Measurements from ENCODE around the gene ZC3H7B.

The ZC3H7B gene

DNA sequence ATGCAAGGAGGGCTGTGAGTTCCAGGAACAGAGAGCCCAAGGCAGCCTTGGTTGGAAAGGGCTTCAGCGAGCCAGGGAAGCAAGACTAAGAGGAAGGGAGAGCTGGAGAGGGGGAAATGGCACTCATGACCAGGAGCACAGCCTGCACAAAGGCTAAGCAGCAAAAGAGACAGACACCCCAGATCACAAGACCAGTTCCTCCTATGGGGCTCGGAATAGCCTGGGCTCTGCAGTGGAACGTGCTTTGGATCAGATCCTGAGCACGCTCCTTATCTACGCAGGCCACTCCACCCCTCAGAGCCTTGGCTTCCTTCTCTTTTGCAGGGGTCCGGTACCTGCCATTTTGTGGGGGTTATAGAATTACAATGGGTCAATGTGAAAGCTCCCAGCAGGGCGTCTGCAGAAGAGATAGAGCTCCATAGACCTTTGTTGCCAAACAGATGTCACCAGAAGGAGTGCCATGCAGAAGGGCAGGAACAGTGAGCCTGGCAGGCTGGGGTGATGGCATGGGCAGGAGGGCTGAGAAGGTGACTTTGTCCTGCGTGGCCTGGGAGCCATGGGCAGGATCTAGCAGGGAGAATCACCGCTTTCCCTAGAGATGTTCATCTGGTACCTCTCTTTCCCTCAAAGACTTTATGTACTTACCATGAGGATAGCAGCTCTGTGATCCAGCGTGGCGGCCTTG lies 33.8 kb downstream of the ZC3H7B start:
- no peak for DNase-seq (ENCODE audit: low spot score)
- TF ChIP-seq CTCF (IDR thresholded peaks at IDR 0.05; ENCODE audit: extremely low read depth, insufficient read depth, missing control alignments) = no peak
- in situ Hi-C loops (cut with MboI; ENCODE audit: low pct_unique_long_range_greater_than_20kb, low sequenced_read_pairs, unreplicated experiment) = no loop called here

- no peak for DNase-seq (ENCODE audit: low spot score)
- no peak for TF ChIP-seq CTCF (IDR thresholded peaks at IDR 0.05; ENCODE audit: extremely low read depth, insufficient read depth, missing control alignments)
- in situ Hi-C loops (cut with MboI; ENCODE audit: low pct_unique_long_range_greater_than_20kb, low sequenced_read_pairs, unreplicated experiment) = no loop called here
Measured at GRCh38 chr22:41338614-41339212, 37.4 kb downstream of the ZC3H7B start.

GRCh38 chr22:41339823-41340222 lies 38.5 kb downstream of the ZC3H7B start:
- DNase-seq (ENCODE audit: low spot score) = no peak
- in situ Hi-C loops (cut with MboI; ENCODE audit: low pct_unique_long_range_greater_than_20kb, low sequenced_read_pairs, unreplicated experiment) = no loop called here
- no peak for TF ChIP-seq CTCF (IDR thresholded peaks at IDR 0.05; ENCODE audit: extremely low read depth, insufficient read depth, missing control alignments)

GRCh38 chr22:41340357-41340756 lies 39.0 kb downstream of the ZC3H7B start:
- TF ChIP-seq CTCF (IDR thresholded peaks at IDR 0.05; ENCODE audit: extremely low read depth, insufficient read depth, missing control alignments) = no peak
- in situ Hi-C loops (cut with MboI; ENCODE audit: low pct_unique_long_range_greater_than_20kb, low sequenced_read_pairs, unreplicated experiment) = no loop called here
- no peak for DNase-seq (ENCODE audit: low spot score)

GRCh38 chr22:41341012-41341411 lies 39.7 kb downstream of the ZC3H7B start:
- TF ChIP-seq CTCF (IDR thresholded peaks at IDR 0.05; ENCODE audit: extremely low read depth, insufficient read depth, missing control alignments) = no peak
- in situ Hi-C loops (cut with MboI; ENCODE audit: low pct_unique_long_range_greater_than_20kb, low sequenced_read_pairs, unreplicated experiment) = no loop called here
- DNase-seq (ENCODE audit: low spot score) = no peak

GRCh38 chr22:41341990-41342389 lies 40.7 kb downstream of the ZC3H7B start:
- no peak for TF ChIP-seq CTCF (IDR thresholded peaks at IDR 0.05; ENCODE audit: extremely low read depth, insufficient read depth, missing control alignments)
- in situ Hi-C loops (cut with MboI; ENCODE audit: low pct_unique_long_range_greater_than_20kb, low sequenced_read_pairs, unreplicated experiment) = no loop called here
- DNase-seq (ENCODE audit: low spot score) = peak; percentile 88

All from GM13977 (cell line).